ENCODE data around the gene PCNX2.

- no peak for TF ChIP-seq POLR2AphosphoS5 (IDR thresholded peaks at IDR 0.05)
- no peak for TF ChIP-seq CTCF (IDR thresholded peaks at IDR 0.05)
- no peak for TF ChIP-seq POLR2A (IDR thresholded peaks at IDR 0.05)
- no peak for TF ChIP-seq EP300 (IDR thresholded peaks at IDR 0.05)
Measured at GRCh38 chr1:233163696-233164095, 131.8 kb downstream of the PCNX2 start.

Measured in sigmoid colon (tissue), 4 donors.